PFSK-1 (cell line): ENCODE results near the gene DIABLO.

Experiments
- FOXP2 ChIP-seq: optimal IDR thresholded peaks from 2 replicates; pipeline ENCODE3; 2011; ENCODE audit warnings: borderline replicate concordance, control low read depth, inconsistent platforms; ENCODE audit not compliant: insufficient read depth; ENCODE audit errors: extremely low read length, extremely low read depth
- POLR2AphosphoS5 ChIP-seq: IDR thresholded peaks from 2 replicates; pipeline ENCODE4 v1.6.1; 2012; ENCODE audit warnings: low read depth, mild to moderate bottlenecking, control low read depth, low read length, moderate library complexity
- REST ChIP-seq, 2 experiments: IDR thresholded peaks; 2 replicates each; pipeline versions ENCODE4 v1.6.1 to v1.8.0; 2011 to 2012; ENCODE audit warnings: low read depth in 2 of 2, low read length in 2 of 2, control low read depth in 1 of 2, inconsistent platforms in 1 of 2, mild to moderate bottlenecking in 1 of 2, moderate library complexity in 1 of 2; ENCODE audit not compliant: insufficient read depth in 1 of 2
- SIN3A ChIP-seq: IDR thresholded peaks from 2 replicates; pipeline ENCODE4 v1.6.1; 2012; ENCODE audit warnings: mild to moderate bottlenecking, low read length, moderate library complexity, borderline replicate concordance; ENCODE audit not compliant: insufficient read depth
- TAF1 ChIP-seq: IDR thresholded peaks from 2 replicates; pipeline ENCODE4 v1.6.1; 2012; ENCODE audit warnings: low read length, control low read depth, borderline replicate concordance; ENCODE audit not compliant: insufficient read depth

Gene DIABLO

DNA sequence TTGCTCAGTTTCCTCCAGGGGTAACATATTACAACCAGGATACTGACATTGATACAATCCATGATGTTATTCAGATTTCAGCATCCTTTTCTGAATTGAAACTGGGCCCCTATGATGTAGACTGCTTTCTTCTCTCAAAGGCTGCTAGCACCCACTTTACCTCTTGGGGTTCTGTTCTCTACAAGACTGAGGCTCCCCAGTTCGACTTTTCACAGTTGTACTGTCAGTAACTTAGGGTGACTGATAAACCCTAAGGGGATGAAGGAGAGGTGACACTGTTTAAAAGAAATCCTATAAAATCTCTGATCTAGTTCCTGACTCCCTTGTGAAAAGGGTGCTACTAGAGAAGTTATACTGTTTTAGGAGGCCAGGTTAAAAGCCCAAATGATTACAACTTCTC is 39.6 kb upstream of the DIABLO start:
- TF ChIP-seq TAF1 (no peak), FOXP2 (no peak), POLR2AphosphoS5 (no peak), SIN3A (no peak), REST (IDR thresholded peaks at IDR 0.05; ENCODE audit: insufficient read depth in 1 of 2, low read depth in 2 of 2, low read length in 2 of 2) (no peak)

DNA sequence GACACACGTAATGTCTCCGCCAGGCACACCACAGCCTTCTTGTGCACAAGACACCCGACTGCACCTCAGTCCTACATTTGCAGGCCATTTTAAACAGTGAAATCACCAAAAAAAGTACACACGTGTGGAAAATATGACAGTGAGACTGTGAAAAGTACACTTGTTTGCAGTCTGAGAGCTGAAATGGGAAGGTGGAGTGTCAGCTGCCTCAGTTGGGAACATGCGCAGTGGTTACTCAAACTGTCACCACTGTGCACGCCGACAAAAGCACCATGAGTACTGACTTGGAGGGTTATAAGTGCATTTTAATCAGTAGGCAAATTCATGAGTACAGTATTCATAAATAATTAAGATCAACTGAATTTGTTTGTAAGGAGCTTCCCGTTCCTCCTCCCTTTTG is 24.7 kb upstream of the DIABLO start:
- TF ChIP-seq TAF1 (no peak), REST (IDR thresholded peaks at IDR 0.05; ENCODE audit: insufficient read depth in 1 of 2, low read depth in 2 of 2, low read length in 2 of 2) (no peak), SIN3A (no peak), POLR2AphosphoS5 (no peak), FOXP2 (no peak)

DNA sequence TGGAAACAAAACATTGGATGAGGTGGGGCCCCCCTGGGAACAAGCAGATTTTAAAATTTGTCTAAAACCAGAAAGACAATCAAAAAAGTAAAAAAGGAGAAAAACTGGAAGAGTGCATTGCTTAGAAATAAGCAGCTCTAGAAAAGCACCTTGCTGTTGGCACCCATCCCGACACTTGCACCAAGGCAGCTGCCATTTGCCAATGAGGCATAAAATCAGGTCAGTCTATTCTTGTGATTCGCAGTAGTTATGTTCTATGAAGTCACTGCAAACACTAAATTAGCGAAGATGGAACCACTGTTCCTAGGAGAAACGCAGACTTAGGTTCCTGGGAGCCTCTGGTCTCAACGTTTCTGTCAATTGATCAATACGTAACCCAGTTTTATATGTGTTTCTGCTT is 24.2 kb upstream of the DIABLO start:
- TF ChIP-seq TAF1: no peak
- no peak for TF ChIP-seq REST (IDR thresholded peaks at IDR 0.05; ENCODE audit: insufficient read depth in 1 of 2, low read depth in 2 of 2, low read length in 2 of 2)
- no peak for TF ChIP-seq POLR2AphosphoS5
- TF ChIP-seq FOXP2: no peak
- no peak for TF ChIP-seq SIN3A

GRCh38 chr12:122245553-122245952 is 19.7 kb upstream of the DIABLO start:
- TF ChIP-seq FOXP2: no peak
- TF ChIP-seq TAF1: no peak
- TF ChIP-seq REST (IDR thresholded peaks at IDR 0.05; ENCODE audit: insufficient read depth in 1 of 2, low read depth in 2 of 2, low read length in 2 of 2): no peak
- TF ChIP-seq POLR2AphosphoS5: no peak
- no peak for TF ChIP-seq SIN3A
